H1 (cell line): ENCODE results near the gene PNCK. TPM values are rescaled to one million over a fixed set of nuclear protein-coding genes. Genes with fewer than 3 reads are reported as not detected.

Source experiments
- CBX5 ChIP-seq: fragments of 300-800, 300-1000 bp; sonication (generic); IDR thresholded peaks from 2 replicates; pipeline ENCODE4 v1.7.1; 2016; ENCODE audit warnings: antibody characterized with exemption, low read length, low read depth
- E2F6 ChIP-seq: IDR thresholded peaks from 2 replicates; pipeline ENCODE4 v1.6.1; 2012; ENCODE audit warnings: inconsistent platforms
- PHF8 ChIP-seq: fragments of 200-600 bp; sonication (generic); conservative IDR thresholded peaks from 2 replicates; pipeline ENCODE4 v1.7.1; 2012; ENCODE audit warnings: low read depth, mild to moderate bottlenecking, inconsistent platforms, low read length, moderate library complexity
- polyA plus RNA-seq, 7 experiments: library from polyadenylated mRNA; depleted of rRNA in 3 of 7; stranded (reverse) in 5 of 7; unstranded in 2 of 7; fragments of >200 nt in 5 of 7; fragments of 200-250 nt in 2 of 7; gene quantifications; 1 replicate in 5 of 7; 2 replicates in 1 of 7; 4 replicates in 1 of 7; pipeline versions ENCODE4 v1.2.1 to v1.2.3, GENCODE V29; 2011 to 2013; ENCODE audit warnings: missing spikeins in 2 of 7, mixed read lengths in 2 of 7
- total RNA-seq: library from RNA; stranded (reverse); fragmentation: NEBNext Ultra II Directional; extraction: Animal tissue kit (Norgen Biotek cat#: 25700); gene quantifications from 2 replicates; pipeline ENCODE4 v1.2.1, GENCODE V29; 2021

The PNCK gene
- total and polyA plus RNA-seq, 2 of the 8 experiments (the other 6 are each of a cell fraction or from before 2014, with no cell fraction given): 6.2 to 6.3 TPM

GRCh38 chrX:153659268-153659667 lies 14.3 kb downstream of the PNCK start (continued):
- TF ChIP-seq E2F6 (no peak), CBX5 (no peak), PHF8 (no peak)
